Heart right ventricle (tissue), 16 donors: ENCODE data around the gene LMO1. TPM values are rescaled to one million over a fixed set of nuclear protein-coding genes. Genes with fewer than 3 reads are reported as not detected.

Experiments used
- ATAC-seq, 8 donors: fragments of 200-7000 bp; cut with Tn5 transposase; one replicate each; pipeline ENCODE4 v1.9.1; 2020; ENCODE audit warnings: mild to moderate bottlenecking in 8 of 8, moderate library complexity in 8 of 8, moderate number of reproducible peaks in 1 of 8
- DNase-seq, 2 donors: peaks; one replicate each; pipeline ENCODE4 v3.0.0-alpha.2; 2020
- H3K27ac ChIP-seq, 10 donors: fragments of 200-600 bp; sonication (generic) in 2 of 10; one replicate each; pipeline versions ENCODE4 v1.5.0 to v1.8.0; 2020 to 2022; ENCODE audit warnings: mild to moderate bottlenecking in 3 of 10
- H3K27me3 ChIP-seq, 7 donors: fragments of 200-600 bp; one replicate each; pipeline ENCODE4 v1.8.0; 2021 to 2022; ENCODE audit warnings: mild to moderate bottlenecking in 2 of 7
- H3K36me3 ChIP-seq, 9 donors: fragments of 200-600 bp; sonication (generic) in 1 of 9; one replicate each; pipeline versions ENCODE4 v1.5.0 to v1.8.0; 2020 to 2022; ENCODE audit warnings: mild to moderate bottlenecking in 2 of 9
- H3K4me1 ChIP-seq, 9 donors: fragments of 200-600 bp; sonication (generic) in 1 of 9; one replicate each; pipeline versions ENCODE4 v1.5.0 to v1.8.0; 2020 to 2022; ENCODE audit warnings: mild to moderate bottlenecking in 4 of 9
- H3K4me3 ChIP-seq, 10 donors: fragments of 200-600 bp; sonication (generic) in 2 of 10; one replicate each; pipeline versions ENCODE4 v1.5.0 to v1.8.0; 2020 to 2022; ENCODE audit warnings: mild to moderate bottlenecking in 7 of 10, moderate library complexity in 2 of 10
- H3K9me3 ChIP-seq, 11 donors: fragments of 200-600 bp in 10 of 11; sonication (generic) in 2 of 11; one replicate each; pipeline versions ENCODE4 v1.5.0 to v1.8.0; 2013 to 2022; ENCODE audit warnings: mild to moderate bottlenecking in 2 of 11, control low read depth in 1 of 11, moderate library complexity in 1 of 11
- WGBS, 2 donors: extraction: QIAGEN DNeasy Blood & Tissue Kit; methylation state at CpG; one replicate each; pipeline ENCODE4 v1.1.7; 2013; ENCODE audit warnings: inconsistent platforms in 1 of 2; 5-methylcytosine and 5-hydroxymethylcytosine counted together
- intact Hi-C, 10 donors: fragments of 100-400 bp; cut with DNase I; formaldehyde crosslinking; loops; one replicate each; pipeline versions ENCODE4 v1.11.1 to v1.14.2; 2022
- long read RNA-seq, 3 donors: library from polyadenylated mRNA; unstranded; transcript quantifications; one replicate each; pipeline ENCODE4 v2.0.0, GENCODE V29; 2020 to 2021
- polyA plus RNA-seq, 2 donors: library from polyadenylated mRNA; stranded (reverse); fragments of 200-250 nt; gene quantifications; one replicate each; pipeline ENCODE4 v1.2.3, GENCODE V29; 2013
- total RNA-seq, 10 donors: library from RNA; stranded (reverse); fragmentation: NEBNext Ultra II Directional in 3 of 10; extraction: Animal tissue kit (Norgen Biotek cat#: 25700) in 3 of 10; gene quantifications; one replicate each; pipeline versions ENCODE4 v1.2.1 to v1.2.4, GENCODE V29; 2021 to 2023
- TF ChIP-seq, protein P1 (sequence below), 9 donors: fragments of 200-600 bp; sonication (generic) in 2 of 9; IDR thresholded peaks; one replicate each; pipeline versions ENCODE4 v1.5.0 to v1.8.0; 2021 to 2022; ENCODE audit warnings: antibody characterized with exemption in 9 of 9, mild to moderate bottlenecking in 5 of 9, moderate library complexity in 1 of 9
- donor health status: Arrhythmogenic right ventricular cardiomyopathy.
- donor health status: ischemic (EF 13 %, LVEDD 7.1; RV severe dilation, severe dysfunction).
- donor health status: healthy with polysubstance abuse.
- donor health status: DM: no; HTN: yes; CAD: no.
- donor health status: DM: no; HTN: no; CAD: no.
- donor health status: ischemic (EF 25% LVEDD 6.9; RV normal size, moderate dysfunction).
- donor health status: ischemic (EF 25% LVEDD 5.7; RV mildly dilated, moderate dysfunction).
- donor health status: healthy.
- donor health status: DM: yes; HTN: yes; CAD: no.
- donor health status: Ischemic cardiomyopathy.
- donor health status: ischemic (EF 35%, LVEDD 5.7; RV mildly dilated, moderate dysfunction).
- donor health status: nonischemic (EF 11% LVEDD 7.7; RV severe dilation, severe dysfunction).
- donor health status: DM: yes; HTN: yes; CAD: no.
- donor health status: PGD.
- donor health status: ischemic (EF 29% LVEDD 5.4; RV normal size, mild dysfunction).
- donor health status: nonischemic (EF 23%, LVEDD 6.1; RV moderate dilation, normal function).

The LMO1 gene
- total RNA-seq (1 to 10 TPM in 8 of 10 donors, under 1 TPM in 2; 0.61 to 6.6 (median 2.4) TPM), polyA plus RNA-seq (1 to 10 TPM in 1 of 2 donors, under 1 TPM in 1; 0.55 to 4.0 TPM)
- long read RNA-seq, donor 1, partial matches to known transcripts: 1 of 4 reads
- long read RNA-seq, donor 1, other reads (novel, unspliced or antisense): 3 of 4 reads
- long read RNA-seq, donor 2, partial matches to known transcripts: 1 of 5 reads
- long read RNA-seq, donor 2, other reads (novel, unspliced or antisense): 3 of 5 reads
- long read RNA-seq, donor 3, partial matches to known transcripts: 0 of 1 reads
- long read RNA-seq, donor 3, other reads (novel, unspliced or antisense): 1 of 1 reads

DNA sequence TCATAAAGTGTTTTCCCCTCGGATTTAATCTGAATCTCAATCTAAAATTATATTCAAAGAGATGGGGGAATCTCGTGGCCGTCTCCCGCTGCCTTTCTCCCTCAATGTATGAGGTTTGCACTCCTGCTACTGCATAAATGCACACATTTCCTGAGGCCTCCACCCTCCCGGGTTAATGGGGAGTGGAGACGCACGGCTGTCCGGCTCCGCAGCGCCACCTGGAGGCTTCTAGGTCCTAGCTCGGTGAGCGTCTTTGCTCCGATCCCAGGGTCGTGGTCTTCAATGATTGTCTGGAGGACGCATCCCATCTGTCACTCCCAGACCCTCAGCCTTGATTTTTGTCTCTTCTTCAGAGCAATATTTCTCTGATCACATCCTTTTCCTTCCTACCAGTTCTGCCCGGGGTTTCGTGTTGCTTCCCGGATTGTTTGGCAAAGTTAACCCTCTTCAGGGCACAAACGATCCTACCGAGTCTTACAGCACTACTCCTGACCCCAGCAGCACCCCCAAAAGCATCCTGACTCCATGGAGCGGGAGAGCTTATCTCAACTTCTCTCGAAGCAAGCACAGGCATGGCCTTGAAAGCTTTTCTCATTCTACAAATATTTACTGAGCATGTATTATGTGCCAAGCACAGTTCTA, at the start of gene LMO1:
Gene LMO1, minus strand, starts transcription at position 110 of the 642 bp plus-strand sequence. CDS start 516 bp downstream, outside the sequence.
- no peaks in the 10 kb centered on the region for H3K9me3 ChIP-seq
- peak within 1 kb of the TSS; percentile 25 to 72 (median 53) for H3K4me3 ChIP-seq
- WGBS, 2 donors: 3 to 6% methylated on average over 22 of the region's 22 CpGs
- ATAC-seq (peak; percentile 56 to 89 (median 82)), DNase-seq (peak; percentile 82 to 84)
- peaks cover 1 to 37% (median 23%) of the 10 kb centered on the region in 9 donors for H3K4me1 ChIP-seq
- peak within 1 kb of the TSS in 3 of 10 donors; percentile 25 to 71 (median 35) for H3K27ac ChIP-seq
- no peaks in the 10 kb centered on the region for H3K36me3 ChIP-seq
- peaks cover 13 to 86% (median 70%) of the 10 kb centered on the region in 7 donors for H3K27me3 ChIP-seq
- TF ChIP-seq, protein P1, sequence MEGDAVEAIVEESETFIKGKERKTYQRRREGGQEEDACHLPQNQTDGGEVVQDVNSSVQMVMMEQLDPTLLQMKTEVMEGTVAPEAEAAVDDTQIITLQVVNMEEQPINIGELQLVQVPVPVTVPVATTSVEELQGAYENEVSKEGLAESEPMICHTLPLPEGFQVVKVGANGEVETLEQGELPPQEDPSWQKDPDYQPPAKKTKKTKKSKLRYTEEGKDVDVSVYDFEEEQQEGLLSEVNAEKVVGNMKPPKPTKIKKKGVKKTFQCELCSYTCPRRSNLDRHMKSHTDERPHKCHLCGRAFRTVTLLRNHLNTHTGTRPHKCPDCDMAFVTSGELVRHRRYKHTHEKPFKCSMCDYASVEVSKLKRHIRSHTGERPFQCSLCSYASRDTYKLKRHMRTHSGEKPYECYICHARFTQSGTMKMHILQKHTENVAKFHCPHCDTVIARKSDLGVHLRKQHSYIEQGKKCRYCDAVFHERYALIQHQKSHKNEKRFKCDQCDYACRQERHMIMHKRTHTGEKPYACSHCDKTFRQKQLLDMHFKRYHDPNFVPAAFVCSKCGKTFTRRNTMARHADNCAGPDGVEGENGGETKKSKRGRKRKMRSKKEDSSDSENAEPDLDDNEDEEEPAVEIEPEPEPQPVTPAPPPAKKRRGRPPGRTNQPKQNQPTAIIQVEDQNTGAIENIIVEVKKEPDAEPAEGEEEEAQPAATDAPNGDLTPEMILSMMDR (IDR thresholded peaks at IDR 0.05): peak; percentile 79 to 93 (median 88)
- intact Hi-C loops: loop anchor here in 7 of 10 donors (1.0 to 5.0 kb wide), 6 partner anchors 35 to 71 kb away; no protein-coding TSS in a partner anchor

DNA sequence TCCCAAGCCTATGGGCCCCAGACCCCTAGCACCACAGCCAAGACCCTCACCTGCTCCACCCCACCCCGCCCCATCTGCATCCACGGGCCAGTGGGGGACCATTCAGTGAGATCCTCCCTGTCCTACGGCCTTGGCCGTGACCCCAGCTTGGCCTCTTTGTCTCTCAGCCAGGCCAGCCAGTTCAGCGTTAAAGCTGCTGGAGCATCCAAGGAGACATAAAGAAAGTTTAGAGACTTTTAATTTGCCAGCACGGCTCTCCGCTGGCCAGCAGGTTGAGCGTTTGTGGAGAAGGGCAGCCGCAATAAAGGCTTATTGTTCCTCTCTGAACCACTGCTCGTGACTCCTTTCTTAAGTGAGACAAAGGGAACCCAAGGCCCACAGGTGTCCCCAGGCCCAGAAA, 49.3 kb upstream of the LMO1 start:
- 88% methylated on average over 10 of the region's 10 CpGs for WGBS, 2 donors
- intact Hi-C loops: loop anchor here in 4 of 10 donors (5.0 to 10.0 kb wide), 2 partner anchors 86 to 88 kb away; no protein-coding TSS in a partner anchor
- no peak for DNase-seq
- TF ChIP-seq, protein P1 (IDR thresholded peaks at IDR 0.05): no peak
- H3K4me1 ChIP-seq: no peaks in the 10 kb centered on the region
- H3K36me3 ChIP-seq: no peaks in the 10 kb centered on the region
- no peak overlapping the region for H3K4me3 ChIP-seq
- H3K27ac ChIP-seq: no peak overlapping the region
- peak in 1 of 8 donors; percentile 24 for ATAC-seq
- H3K9me3 ChIP-seq: no peaks in the 10 kb centered on the region
- H3K27me3 ChIP-seq: peaks cover 0 to 3% (median 0%) of the 10 kb centered on the region in 7 donors

DNA sequence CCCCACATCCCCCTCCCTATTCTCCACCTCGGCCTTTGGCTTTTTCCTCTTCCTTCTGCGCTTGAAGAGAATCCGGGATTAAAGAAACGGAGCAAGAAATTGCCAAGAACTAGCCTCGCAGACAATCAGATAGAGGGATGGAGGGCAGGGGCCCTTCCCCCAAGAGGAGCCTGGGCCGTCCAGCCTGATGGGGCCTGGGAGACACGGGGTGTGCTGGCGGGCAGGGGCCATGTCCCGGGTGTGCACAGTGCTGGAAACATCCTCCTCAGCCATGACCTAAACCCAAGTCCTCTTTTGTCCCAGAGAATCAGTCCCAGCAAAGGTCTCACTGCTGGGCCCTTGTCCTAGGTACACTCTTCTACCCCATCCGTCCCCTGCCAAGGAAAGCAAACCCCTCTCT, 47.7 kb upstream of the LMO1 start:
- Histone ChIP-seq H3K9me3 (no peaks in the 10 kb centered on the region), H3K27ac (no peak overlapping the region), H3K4me1 (no peaks in the 10 kb centered on the region), H3K36me3 (no peaks in the 10 kb centered on the region), H3K4me3 (no peak overlapping the region), H3K27me3 (peaks cover 0 to 3% (median 0%) of the 10 kb centered on the region in 7 donors)
- intact Hi-C loops: loop anchor here in 4 of 10 donors (5.0 to 10.0 kb wide), 2 partner anchors 84 to 87 kb away; no protein-coding TSS in a partner anchor
- DNase-seq (no peak), ATAC-seq (peak in 1 of 8 donors; percentile 27)
- TF ChIP-seq, protein P1 (IDR thresholded peaks at IDR 0.05): no peak
- 75 to 78% methylated on average over 10 of the region's 10 CpGs for WGBS, 2 donors

DNA sequence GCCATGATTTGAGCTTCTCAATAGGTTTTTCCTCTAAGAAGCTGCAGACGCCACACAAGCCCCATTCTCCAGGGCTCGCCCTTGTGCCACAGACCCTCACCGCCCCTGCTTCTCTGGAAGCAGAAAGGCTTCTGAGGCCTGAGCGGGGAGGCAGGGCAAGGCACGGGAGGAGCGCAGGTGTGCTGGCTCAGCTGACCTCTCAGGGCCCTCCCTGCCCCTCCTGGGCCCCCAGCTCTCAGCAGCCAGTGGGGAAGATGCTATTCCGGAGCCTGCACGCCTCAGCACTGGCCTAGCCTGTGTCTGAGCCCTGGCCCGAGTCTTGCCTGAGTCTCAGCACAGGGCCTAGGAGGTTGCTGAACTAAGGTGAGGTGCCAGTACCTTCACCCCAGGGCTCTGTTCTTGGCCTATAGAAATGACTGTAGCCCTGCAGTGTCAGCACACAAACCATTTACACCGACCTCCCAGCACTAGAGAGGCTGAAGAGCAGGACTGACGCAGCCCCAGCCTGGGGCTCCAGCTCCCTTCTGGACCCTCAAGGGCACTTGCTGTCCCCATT, 47.1 kb upstream of the LMO1 start:
- H3K27ac ChIP-seq: no peak overlapping the region
- 85 to 92% methylated on average over 11 of the region's 11 CpGs for WGBS, 2 donors
- ATAC-seq: no peak
- peaks cover 0 to 3% (median 0%) of the 10 kb centered on the region in 7 donors for H3K27me3 ChIP-seq
- intact Hi-C loops: loop anchor here in 4 of 10 donors (5.0 to 10.0 kb wide), 2 partner anchors 84 to 86 kb away; no protein-coding TSS in a partner anchor
- H3K9me3 ChIP-seq: peaks cover 0 to 4% (median 0%) of the 10 kb centered on the region in 11 donors
- no peak overlapping the region for H3K4me3 ChIP-seq
- no peaks in the 10 kb centered on the region for H3K36me3 ChIP-seq
- TF ChIP-seq, protein P1 (IDR thresholded peaks at IDR 0.05): no peak
- no peaks in the 10 kb centered on the region for H3K4me1 ChIP-seq
- DNase-seq: no peak
